GM12878 (cell line): ENCODE results near the gene CDC45. TPM values are rescaled to one million over a fixed set of nuclear protein-coding genes. Genes with fewer than 3 reads are reported as not detected.

Experiments
- ATAC-seq: fragments of 200-7000 bp; cut with Tn5 transposase; 3 replicates; pipeline ENCODE4 v1.9.1; 2020; ENCODE audit warnings: mild to moderate bottlenecking, moderate library complexity
- BruUV-seq: library from RNA; stranded (reverse); fragments of 400-500 nt; replicated peaks from 2 replicates; lab custom pipeline; 2021; lab: Mats Ljungman, UMichigan
- CTCF ChIA-PET: fragments of 300-600 bp; sonication (Branson Sonifier 250); formaldehyde crosslinking; extraction: SDS; loops from one replicate; lab custom pipeline; 2021; ENCODE audit warnings: inconsistent platforms; lab: Yijun Ruan, JAX
- POLR2A ChIA-PET: fragments of 350-600 bp; formaldehyde crosslinking; extraction: SDS; loops from one replicate; lab custom pipeline; 2021; ENCODE audit warnings: inconsistent platforms; lab: Charles Lee
- RAD21 ChIA-PET: fragments of 300-600 bp; sonication (Branson Sonifier 250); formaldehyde crosslinking; loops from one replicate; lab custom pipeline; 2023; ENCODE audit warnings: antibody characterized with exemption; ENCODE audit not compliant: unreplicated experiment; lab: Charles Lee
- SMC1A ChIA-PET: fragments of 300-600 bp; sonication (Branson Sonifier 250); formaldehyde crosslinking; loops from one replicate; lab custom pipeline; 2023; ENCODE audit not compliant: unreplicated experiment, uncharacterized antibody; lab: Charles Lee
- DNase-seq: peaks from one replicate; pipeline ENCODE4 v3.0.0-alpha.2; 2011; ENCODE audit warnings: low read depth, low spot score
- FAIRE-seq: peaks from 3 replicates; lab custom pipeline; 2011; peaks lifted over from hg19 to GRCh38; lab: Jason Lieb, UNC
- H2AFZ ChIP-seq: 2 replicates; pipeline ENCODE4 v1.6.0; 2011; ENCODE audit warnings: low read depth, low read length, control low read depth; ENCODE audit not compliant: control insufficient read depth
- H3K27ac ChIP-seq: 2 replicates; pipeline ENCODE4 v1.5.1; 2011; ENCODE audit warnings: control low read depth; ENCODE audit not compliant: control insufficient read depth, insufficient read depth
- H3K27me3 ChIP-seq, 2 experiments: replicated peaks in 1 of 2; 2 replicates each; pipeline versions ENCODE4 v1.6.0 to v1.6.1; 2011; ENCODE audit warnings: low read length in 1 of 2; ENCODE audit not compliant: control insufficient read depth in 2 of 2, insufficient read depth in 2 of 2
- H3K36me3 ChIP-seq, 2 experiments: 2 replicates each; pipeline ENCODE4 v1.5.1; 2011; ENCODE audit warnings: low read length in 1 of 2; ENCODE audit not compliant: control insufficient read depth in 2 of 2, insufficient read depth in 2 of 2
- H3K4me1 ChIP-seq: 2 replicates; pipeline ENCODE4 v1.6.1; 2011; ENCODE audit warnings: mild to moderate bottlenecking, low read length, moderate library complexity, mixed read lengths; ENCODE audit not compliant: control insufficient read depth, insufficient read depth
- H3K4me2 ChIP-seq: 2 replicates; pipeline ENCODE4 v1.6.0; 2011; ENCODE audit warnings: control low read depth; ENCODE audit not compliant: control insufficient read depth, insufficient read depth
- H3K4me3 ChIP-seq: fragments of 200-600 bp; sonication (generic); 2 replicates; pipeline ENCODE4 v1.5.1; 2016
- H3K79me2 ChIP-seq: 2 replicates; pipeline ENCODE4 v1.6.0; 2011; ENCODE audit warnings: low read length; ENCODE audit not compliant: control insufficient read depth, insufficient read depth
- H3K9ac ChIP-seq: 2 replicates; pipeline ENCODE4 v1.8.0; 2011; ENCODE audit warnings: low read length, control low read depth, mixed read lengths; ENCODE audit not compliant: control insufficient read depth, insufficient read depth
- H3K9me3 ChIP-seq: replicated peaks from 3 replicates; pipeline ENCODE4 v1.5.1; 2011; ENCODE audit warnings: mild to moderate bottlenecking, low read length; ENCODE audit not compliant: control insufficient read depth, insufficient read depth
- H4K20me1 ChIP-seq: 2 replicates; pipeline ENCODE4 v1.6.0; 2011; ENCODE audit not compliant: control insufficient read depth, insufficient read depth
- ATF3 ChIP-seq: IDR thresholded peaks from 2 replicates; pipeline ENCODE4 v1.6.1; 2011; ENCODE audit warnings: low read depth, mild to moderate bottlenecking, low read length, moderate library complexity, borderline replicate concordance; ENCODE audit errors: extremely low read depth
- ATF7 ChIP-seq: fragments of 450-650 bp; IDR thresholded peaks from 2 replicates; pipeline ENCODE4 v1.6.1; 2016; ENCODE audit warnings: low read depth, mild to moderate bottlenecking
- CBX5 ChIP-seq: sonication (generic); IDR thresholded peaks from 2 replicates; pipeline ENCODE4 v1.6.1; 2016; ENCODE audit warnings: low read depth, moderate library complexity, mild to moderate bottlenecking, inconsistent platforms
- CREB1 ChIP-seq: IDR thresholded peaks from 2 replicates; pipeline ENCODE4 v1.6.1; 2012; ENCODE audit warnings: low read depth, mild to moderate bottlenecking, inconsistent platforms
- CREM ChIP-seq: IDR thresholded peaks from 2 replicates; pipeline ENCODE4 v1.6.1; 2014; ENCODE audit warnings: antibody characterized with exemption, low read depth
- IRF5 ChIP-seq: fragments of 450-650 bp; IDR thresholded peaks from 2 replicates; pipeline ENCODE4 v1.6.1; 2017; ENCODE audit warnings: borderline replicate concordance
- LARP7 ChIP-seq: fragments of 450-650 bp; IDR thresholded peaks from 2 replicates; pipeline ENCODE4 v1.6.1; 2017; ENCODE audit warnings: mild to moderate bottlenecking
- NBN ChIP-seq: fragments of 450-650 bp; IDR thresholded peaks from 2 replicates; pipeline ENCODE4 v1.6.1; 2016
- NKRF ChIP-seq: fragments of 450-650 bp; conservative IDR thresholded peaks from 2 replicates; pipeline ENCODE4 v1.6.1; 2017; ENCODE audit warnings: mild to moderate bottlenecking, moderate library complexity
- NR2C2 ChIP-seq: IDR thresholded peaks from 2 replicates; pipeline ENCODE4 v1.6.1; 2011; ENCODE audit warnings: borderline replicate concordance, low read depth; ENCODE audit not compliant: control insufficient read depth, insufficient read length
- NR2F1 ChIP-seq: fragments of 450-650 bp; conservative IDR thresholded peaks from 2 replicates; pipeline ENCODE4 v1.6.1; 2017; ENCODE audit warnings: mild to moderate bottlenecking
- PKNOX1 ChIP-seq: fragments of 450-650 bp; IDR thresholded peaks from 2 replicates; pipeline ENCODE4 v1.6.1; 2016; ENCODE audit warnings: mild to moderate bottlenecking
- SKIL ChIP-seq: fragments of 450-650 bp; IDR thresholded peaks from 2 replicates; pipeline ENCODE4 v1.6.1; 2017; ENCODE audit warnings: mild to moderate bottlenecking, low read depth, inconsistent platforms; ENCODE audit not compliant: poor library complexity, severe bottlenecking
- SMC3 ChIP-seq: IDR thresholded peaks from 2 replicates; pipeline ENCODE4 v1.6.1; 2011; ENCODE audit warnings: low read length, improper control_type of control experiment, borderline replicate concordance
- SP1 ChIP-seq: IDR thresholded peaks from one replicate; pipeline ENCODE4 v1.6.1; 2011; ENCODE audit warnings: low read depth, low read length
- SRF ChIP-seq, 2 experiments: IDR thresholded peaks; 2 replicates each; pipeline ENCODE4 v1.6.1; 2011; ENCODE audit warnings: low read depth in 2 of 2, low read length in 2 of 2, mild to moderate bottlenecking in 1 of 2, moderate library complexity in 1 of 2
- TBL1XR1 ChIP-seq: IDR thresholded peaks from 2 replicates; pipeline ENCODE4 v1.6.1; 2012; ENCODE audit warnings: low read depth, low read length, improper control_type of control experiment
- TCF7 ChIP-seq: IDR thresholded peaks from 2 replicates; pipeline ENCODE4 v1.6.1; 2014; ENCODE audit warnings: antibody characterized with exemption, borderline replicate concordance
- ZSCAN29 ChIP-seq: fragments of 450-650 bp; IDR thresholded peaks from 2 replicates; pipeline ENCODE4 v1.6.1; 2017; ENCODE audit warnings: mild to moderate bottlenecking, moderate library complexity
- WGBS: methylation state at CpG from one replicate; pipeline ENCODE4 v1.1.6; 2016; ENCODE audit warnings: low lambda C conversion rate; ENCODE audit not compliant: insufficient replicate concordance, insufficient coverage; ENCODE audit errors: missing lambda C conversion rate; 5-methylcytosine and 5-hydroxymethylcytosine counted together
- in situ Hi-C: fragments of 300-500 bp; cut with MboI; formaldehyde crosslinking; loops from 9 replicates; pipeline ENCODE4 v1.14.3; 2018; ENCODE audit warnings: mixed read lengths
- intact Hi-C: fragments of 100-400 bp; cut with micrococcal nuclease; formaldehyde crosslinking; loops from one replicate; pipeline ENCODE4 v1.14.2; 2022; ENCODE audit not compliant: unreplicated experiment
- polyA plus RNA-seq, 11 experiments: library from polyadenylated mRNA; depleted of rRNA in 4 of 11; unstranded in 6 of 11; stranded (reverse) in 5 of 11; fragments of >200 nt; fragmentation: Nextera tagmentation in 4 of 11; fragmentation: Illumina TruSeq in 1 of 11; extraction: Ambion mirVana in 4 of 11; extraction: Trizol in 1 of 11; gene quantifications; 1 replicate in 1 of 11; 2 replicates in 10 of 11; pipeline versions ENCODE4 v1.2.1 to v1.2.3, GENCODE V29; 2011 to 2016; ENCODE audit warnings: inconsistent platforms in 2 of 11, missing spikeins in 2 of 11, low read depth in 1 of 11
- total RNA-seq, 4 experiments: library from RNA; depleted of rRNA in 3 of 4; stranded (reverse); fragments of >200 nt in 3 of 4; fragmentation: Illumina TruSeq in 1 of 4; extraction: Trizol in 1 of 4; gene quantifications; 2 replicates each; pipeline versions ENCODE4 v1.2.1 to v1.2.3, GENCODE V29; 2013 to 2021

Gene CDC45
- total and polyA plus RNA-seq, 10 of the 15 experiments (the other 5 are each of a cell fraction or from before 2014, with no cell fraction given), result 40.8 to 88.5 (median 54.2) TPM

GRCh38 chr22:19461506-19461905 lies 18.2 kb upstream of the CDC45 start:
- ChIA-PET SMC1A (no interaction called here), POLR2A (no interaction called here), CTCF (interaction anchor here (1.3 kb wide), 1 partner anchor 16 kb away, joined by 3 read pairs; no protein-coding TSS in a partner anchor), RAD21 (interaction anchor here (1.3 kb wide), 1 partner anchor 19 kb away, joined by 3 read pairs; the partner anchor contains the start of gene CDC45)
- H3K4me1 ChIP-seq, result no peaks in the 10 kb centered on the region
- WGBS, result 100% methylated on average over 1 of the region's 1 CpG
- no peak overlapping the region for H2AFZ ChIP-seq
- no peak overlapping the region for H3K4me2 ChIP-seq
- FAIRE-seq (no peak), DNase-seq (no peak), ATAC-seq (no peak)
- no peaks in the 10 kb centered on the region for H3K9me3 ChIP-seq
- H3K27ac ChIP-seq, result no peak overlapping the region
- in situ Hi-C loops (no loop called here), intact Hi-C loops (no loop called here)
- no peaks in the 10 kb centered on the region for H3K27me3 ChIP-seq
- TSS peak; percentile 18 for BruUV-seq
- no peak overlapping the region for H3K9ac ChIP-seq
- H3K36me3 ChIP-seq, result peaks cover 18 to 29% of the 10 kb centered on the region in 2 experiments
- H3K4me3 ChIP-seq, result no peak overlapping the region
- no peaks in the 10 kb centered on the region for H3K79me2 ChIP-seq
- no peaks in the 10 kb centered on the region for H4K20me1 ChIP-seq
- TF ChIP-seq ATF7 (no peak), ZSCAN29 (no peak), CBX5 (no peak), PKNOX1 (no peak), ATF3 (no peak), NBN (no peak), TCF7 (no peak), NR2C2 (no peak), CREM (no peak), SKIL (no peak), SP1 (no peak), TBL1XR1 (no peak), CREB1 (no peak), NKRF (no peak), NR2F1 (no peak), SMC3 (no peak), LARP7 (no peak), IRF5 (no peak), SRF (IDR thresholded peaks at IDR 0.05; ENCODE audit: low read depth in 2 of 2, low read length in 2 of 2) (no peak)
